DLD1 (cell line): ENCODE data around the gene ABLIM1.

Experiments used
- in situ Hi-C: cut with HindIII; loops from 2 replicates; pipeline ENCODE4 v1.10.0; 2017; ENCODE audit warnings: low sequenced_read_pairs

Gene ABLIM1

DNA sequence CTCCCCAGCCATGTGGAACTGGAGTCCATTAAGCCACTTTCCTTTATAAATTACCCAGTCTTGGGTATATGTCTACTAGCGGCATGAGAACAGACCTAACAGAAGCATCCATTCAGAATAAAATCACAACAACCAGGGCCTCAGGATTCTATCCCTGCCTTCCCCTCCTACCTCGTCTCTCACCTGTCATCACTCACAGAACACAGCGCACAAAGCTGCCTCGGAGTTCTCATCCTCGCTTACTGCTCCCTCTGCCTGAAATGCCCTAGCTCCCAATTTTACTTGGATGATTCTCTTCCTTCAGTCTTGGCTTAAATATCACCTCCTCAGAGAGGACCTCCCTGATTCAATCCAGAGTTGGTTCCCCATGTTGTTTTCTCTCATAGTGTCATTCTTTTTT is 183.1 kb downstream of the ABLIM1 start:
- in situ Hi-C loops, result loop anchor here (5.0 kb wide), 1 partner anchor 82 kb away; no protein-coding TSS in a partner anchor

DNA sequence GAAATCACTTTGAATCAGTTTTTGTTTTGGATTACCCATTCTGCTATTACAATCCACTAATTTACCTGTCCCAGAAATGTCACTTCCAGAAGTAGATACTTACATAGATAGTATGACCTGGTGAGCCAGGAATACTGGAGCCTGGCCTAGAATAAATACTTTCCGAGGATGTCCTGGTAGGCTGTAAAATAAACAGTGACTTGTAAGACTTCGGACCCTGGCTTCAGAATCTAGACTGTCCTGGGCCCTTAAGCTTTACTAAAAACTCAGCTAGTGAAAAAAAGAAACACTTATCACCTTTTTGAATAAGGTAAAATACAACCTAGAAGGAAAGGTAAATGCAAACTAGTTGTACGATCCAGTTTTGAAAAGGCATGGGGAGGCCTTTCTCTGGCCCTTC is 184.3 kb downstream of the ABLIM1 start:
- in situ Hi-C loops, result loop anchor here (5.0 kb wide), 1 partner anchor 84 kb away; no protein-coding TSS in a partner anchor

DNA sequence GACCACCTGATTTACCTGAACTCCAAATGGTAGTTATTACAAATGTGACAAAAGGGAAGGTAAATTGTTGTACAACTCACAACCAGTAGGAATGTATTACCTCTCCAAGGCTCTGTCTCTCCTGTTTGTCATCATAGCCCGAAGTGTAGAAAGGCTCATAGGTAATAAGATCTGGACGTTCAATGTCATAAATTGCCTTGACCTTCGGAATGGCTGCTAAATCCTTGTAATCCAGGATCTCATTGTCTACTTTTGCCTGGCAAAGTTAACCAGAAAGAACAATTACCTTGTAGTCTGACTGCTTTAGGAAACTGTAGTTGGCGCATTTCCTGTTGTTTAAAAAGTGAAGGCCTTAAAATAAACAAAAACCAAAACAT is 185.2 kb downstream of the ABLIM1 start:
- in situ Hi-C loops, result loop anchor here (5.0 kb wide), 1 partner anchor 84 kb away; no protein-coding TSS in a partner anchor

DNA sequence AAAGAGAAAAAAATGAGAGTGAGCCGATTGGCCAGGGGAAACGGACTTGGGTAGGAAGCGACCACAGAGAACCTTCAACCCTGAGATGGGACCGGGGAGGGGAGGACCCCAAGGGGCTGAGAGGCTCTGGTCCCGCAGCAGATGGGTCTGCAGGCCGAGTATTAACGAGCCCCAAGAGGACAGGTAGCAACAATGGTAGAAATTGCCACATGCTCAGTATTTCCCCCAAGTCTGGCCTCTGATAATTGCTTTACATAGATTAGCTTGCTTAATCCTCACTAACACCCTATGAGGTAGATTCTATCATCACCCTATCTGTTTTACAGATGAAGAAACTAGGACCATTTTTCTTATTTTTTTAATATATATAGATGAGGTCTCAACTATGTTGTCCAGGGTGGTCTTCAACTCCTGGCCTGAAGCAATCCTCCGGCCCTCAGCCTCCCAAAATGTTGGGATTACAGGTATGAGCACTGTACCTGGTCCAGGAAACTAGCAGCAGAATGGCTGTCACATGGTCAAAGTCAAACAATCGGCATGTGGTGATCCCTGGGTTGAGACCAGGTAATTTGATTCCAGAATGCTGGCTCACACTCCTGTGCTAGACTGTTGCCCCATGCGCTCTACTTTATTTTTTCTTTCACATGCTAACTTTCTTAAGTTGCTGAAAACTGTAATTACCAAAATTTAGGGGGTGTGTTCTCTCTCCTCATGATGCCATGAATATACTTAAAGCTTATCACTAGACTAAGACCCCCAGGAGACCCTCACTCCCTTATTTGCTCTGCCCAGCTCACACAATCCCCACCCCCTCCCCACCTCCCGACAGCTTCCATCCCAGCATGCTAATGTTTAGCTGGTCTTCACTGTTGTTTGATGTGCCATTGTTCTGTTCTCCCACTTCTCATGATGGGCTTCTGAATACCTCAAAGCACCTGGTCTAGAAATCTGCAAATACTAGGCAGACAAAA is 185.9 kb downstream of the ABLIM1 start:
- in situ Hi-C loops, result loop anchor here (5.0 kb wide), 1 partner anchor 85 kb away; no protein-coding TSS in a partner anchor

DNA sequence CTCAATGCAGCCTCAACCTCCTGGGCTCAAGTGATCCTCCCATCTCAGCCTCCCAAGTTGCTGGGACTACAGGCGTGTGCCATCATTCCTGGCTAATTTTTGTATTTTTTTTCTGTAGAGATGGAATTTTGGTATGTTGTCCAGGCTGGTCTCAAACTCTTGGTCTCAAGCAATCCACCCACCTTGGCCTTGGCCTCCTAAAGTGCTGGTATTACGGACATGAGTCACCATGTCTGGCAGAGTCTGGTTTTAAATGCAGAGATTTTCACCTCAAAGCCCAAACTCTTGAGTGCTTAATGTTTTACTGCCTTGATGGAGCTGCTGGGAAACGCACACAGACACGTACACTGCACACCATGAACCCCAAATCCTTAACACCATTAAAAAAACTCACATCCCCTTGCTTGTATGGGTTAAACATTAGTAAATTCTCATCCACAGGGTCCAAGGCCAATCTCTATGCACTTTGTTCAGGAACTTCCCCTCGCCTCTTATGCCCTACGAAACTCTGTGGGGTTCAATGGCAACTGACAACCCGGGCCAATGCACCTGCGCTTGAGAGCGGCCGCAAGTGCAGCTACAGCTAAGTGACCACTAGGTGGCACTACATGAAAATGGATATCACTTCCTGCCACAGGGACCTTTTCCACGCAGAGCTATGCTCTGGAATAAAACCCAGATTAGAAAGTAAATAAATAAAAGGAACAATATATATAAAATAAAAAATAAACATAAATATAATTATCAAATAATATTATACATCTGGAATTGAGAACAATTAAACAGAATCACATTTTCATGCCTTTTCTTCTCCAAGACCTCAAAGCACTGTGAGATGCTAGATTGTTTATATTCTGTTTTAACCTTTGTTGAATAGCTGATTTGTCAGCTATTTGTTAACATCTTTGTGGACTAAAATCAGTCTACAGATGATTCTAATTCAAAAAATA is 186.8 kb downstream of the ABLIM1 start:
- in situ Hi-C loops, result loop anchor here (5.0 kb wide), 1 partner anchor 86 kb away; no protein-coding TSS in a partner anchor

DNA sequence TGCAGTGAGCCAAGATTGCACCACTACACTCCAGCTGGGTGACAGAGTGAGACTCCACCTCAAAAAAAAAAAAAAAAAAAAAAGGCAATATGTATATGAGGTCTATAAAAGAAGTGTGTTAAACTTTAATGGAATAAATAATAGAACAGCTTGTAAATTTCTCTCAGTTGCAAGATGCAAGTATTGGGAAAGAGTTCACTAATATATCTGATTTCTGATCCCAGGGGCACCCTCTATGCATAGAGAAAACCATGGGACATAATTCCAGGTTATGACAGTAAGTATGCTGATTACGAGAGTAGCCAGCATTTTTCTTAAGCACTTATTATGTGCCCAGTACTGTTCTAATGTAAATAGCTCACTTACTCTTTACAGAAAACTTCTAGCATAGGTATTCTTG is 187.7 kb downstream of the ABLIM1 start:
- in situ Hi-C loops, result loop anchor here (5.0 kb wide), 1 partner anchor 87 kb away; no protein-coding TSS in a partner anchor

DNA sequence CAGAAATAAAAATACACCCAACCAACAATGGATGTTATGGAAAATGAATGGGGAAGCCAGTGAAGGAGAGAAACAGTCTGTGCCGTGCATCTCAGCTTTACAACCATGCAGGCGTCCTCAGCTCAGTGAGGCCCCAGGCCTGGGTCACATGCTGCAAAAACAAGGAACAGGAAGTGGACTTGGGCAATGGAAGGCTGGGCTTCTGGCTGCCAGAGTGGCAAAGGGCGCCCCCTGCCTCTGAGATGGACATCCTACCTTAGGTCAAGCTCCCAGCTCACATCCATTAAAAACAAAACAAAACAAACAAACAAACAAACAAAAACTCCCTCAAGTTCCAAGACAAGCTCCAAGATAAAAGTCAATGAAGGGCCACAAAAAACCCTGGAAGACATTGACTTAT is 199.1 kb downstream of the ABLIM1 start:
- in situ Hi-C loops, result no loop called here

DNA sequence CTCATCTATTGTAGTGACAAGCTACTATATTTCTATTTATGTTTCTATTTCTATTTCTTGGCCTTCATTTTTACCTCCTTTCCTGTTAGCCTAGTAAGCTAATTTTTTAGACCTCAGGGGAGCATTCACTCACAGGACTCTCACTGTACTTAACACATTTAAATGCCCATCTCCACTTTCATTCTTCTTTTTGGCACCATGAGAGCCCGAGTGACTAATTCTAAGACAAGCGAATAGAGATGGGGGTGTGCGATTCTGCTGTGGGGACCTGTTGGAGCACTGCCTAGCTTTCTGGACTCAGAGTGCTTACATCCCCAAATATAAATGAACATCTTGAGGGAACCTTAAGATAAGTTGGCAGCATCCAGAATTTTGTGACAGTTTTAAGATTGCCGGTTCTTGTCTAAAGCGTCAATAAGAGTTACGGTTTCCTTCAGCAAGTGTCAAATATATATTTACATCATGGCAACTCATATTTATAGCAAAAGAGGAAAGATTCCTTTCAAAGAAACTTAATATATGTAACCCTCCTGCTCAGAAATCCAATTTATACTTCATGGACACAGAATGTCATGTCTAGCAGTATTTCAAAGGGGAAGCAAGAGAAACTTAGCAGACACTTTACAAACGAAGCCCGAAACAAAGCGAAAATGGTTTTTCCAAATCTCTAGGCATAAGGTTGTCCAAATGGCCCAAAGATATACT is 199.7 kb downstream of the ABLIM1 start:
- in situ Hi-C loops, result no loop called here

DNA sequence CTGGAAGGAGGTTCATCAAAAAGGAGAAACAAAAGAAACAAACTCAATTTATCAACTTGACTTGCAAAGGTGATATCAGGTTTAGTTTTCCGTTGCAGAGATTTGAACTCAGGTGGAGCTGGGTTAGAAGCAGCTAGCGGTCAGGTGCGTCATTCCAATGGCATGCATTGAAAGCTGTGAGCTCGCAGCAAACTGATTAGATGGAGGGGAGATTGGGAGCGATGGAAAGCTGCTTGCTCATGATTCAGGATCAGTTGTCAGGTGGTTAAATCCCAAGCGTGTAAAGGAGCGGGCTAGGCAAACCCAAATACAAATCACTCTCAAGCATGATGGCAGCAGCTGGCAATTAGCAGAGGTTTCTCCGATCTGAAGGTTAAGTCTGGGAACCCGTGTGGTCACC is 204.5 kb downstream of the ABLIM1 start:
- in situ Hi-C loops, result no loop called here

DNA sequence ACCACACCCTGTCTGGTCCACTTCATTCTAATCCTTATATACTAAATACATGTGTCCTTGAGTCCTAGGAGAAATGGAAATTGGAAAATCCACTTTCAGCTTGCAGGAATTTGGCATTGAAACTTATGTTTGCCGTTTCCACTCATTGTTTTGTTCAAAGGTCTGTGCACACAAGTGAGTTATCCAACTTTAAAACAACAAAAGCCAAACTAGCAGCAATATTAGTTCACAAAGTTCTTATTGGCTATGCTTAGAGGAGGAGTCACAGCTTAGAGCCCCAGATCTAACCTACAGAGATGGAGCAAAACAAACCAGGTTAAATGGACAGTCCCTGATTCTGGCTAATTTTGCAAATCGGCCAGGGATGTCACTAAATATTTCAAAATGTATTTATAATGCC is 209.2 kb downstream of the ABLIM1 start:
- in situ Hi-C loops, result no loop called here

DNA sequence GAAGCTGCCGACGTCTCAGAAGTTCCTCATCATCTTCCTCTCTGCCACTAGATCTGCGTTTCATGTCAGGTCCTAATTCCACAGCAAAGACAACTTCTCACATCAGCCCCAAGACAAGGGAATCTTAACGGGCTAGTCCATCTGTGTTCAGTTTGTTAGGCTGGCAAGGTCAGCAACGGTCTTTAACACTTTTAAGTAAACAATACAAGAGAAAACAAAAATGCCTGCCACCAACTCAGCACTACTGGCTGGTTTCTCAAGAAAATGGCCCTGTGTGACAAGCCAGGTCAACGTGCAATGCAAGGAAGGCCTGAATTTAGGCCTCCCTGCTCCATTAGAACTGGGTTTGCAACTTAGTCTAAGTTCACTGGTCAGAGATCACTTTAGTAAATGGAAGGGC is 212.7 kb downstream of the ABLIM1 start:
- in situ Hi-C loops, result no loop called here

DNA sequence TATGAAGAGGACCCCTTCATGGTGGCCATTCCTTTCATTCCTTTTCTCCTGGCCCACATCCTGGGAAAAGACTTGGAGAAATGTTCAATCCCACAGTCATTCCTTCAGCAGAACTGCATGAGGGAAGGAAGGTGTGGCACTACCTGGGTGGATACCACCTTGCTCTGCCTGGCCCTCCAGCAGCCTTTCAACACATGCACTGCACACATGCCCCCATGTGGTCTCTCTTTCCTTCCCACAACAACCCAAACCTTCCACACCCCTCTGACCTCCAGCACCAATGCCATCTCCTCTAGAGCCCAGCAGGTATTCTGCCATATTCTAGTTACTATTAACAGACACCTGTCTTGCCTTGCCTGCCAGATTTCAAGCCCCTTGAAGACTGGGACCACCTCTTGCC is 213.3 kb downstream of the ABLIM1 start:
- in situ Hi-C loops, result no loop called here

DNA sequence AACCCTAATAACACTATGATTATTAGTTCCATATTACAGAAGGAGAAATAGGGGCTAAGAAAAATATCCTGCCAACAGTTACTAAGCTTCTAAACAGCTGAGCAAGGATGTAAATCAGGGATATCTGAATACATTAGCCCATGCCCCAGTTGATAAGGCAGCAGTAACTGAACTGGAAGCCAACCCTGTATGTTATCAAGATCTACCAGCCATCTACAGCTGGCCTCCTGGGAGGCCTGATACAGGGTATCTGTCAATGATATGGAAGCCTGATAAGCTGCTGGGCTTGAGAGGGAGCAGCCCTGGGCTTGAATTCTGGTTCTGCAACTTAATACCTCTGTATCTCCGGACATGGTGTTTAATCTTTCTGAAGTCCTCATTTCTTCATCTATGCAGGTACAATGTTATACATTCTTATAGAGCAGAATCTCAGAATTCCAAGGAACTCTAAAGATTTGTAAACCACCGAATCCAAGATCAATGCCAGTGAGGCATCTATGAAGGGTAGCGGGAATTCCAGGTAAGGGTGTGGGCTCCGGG is 215.9 kb downstream of the ABLIM1 start:
- in situ Hi-C loops, result no loop called here

DNA sequence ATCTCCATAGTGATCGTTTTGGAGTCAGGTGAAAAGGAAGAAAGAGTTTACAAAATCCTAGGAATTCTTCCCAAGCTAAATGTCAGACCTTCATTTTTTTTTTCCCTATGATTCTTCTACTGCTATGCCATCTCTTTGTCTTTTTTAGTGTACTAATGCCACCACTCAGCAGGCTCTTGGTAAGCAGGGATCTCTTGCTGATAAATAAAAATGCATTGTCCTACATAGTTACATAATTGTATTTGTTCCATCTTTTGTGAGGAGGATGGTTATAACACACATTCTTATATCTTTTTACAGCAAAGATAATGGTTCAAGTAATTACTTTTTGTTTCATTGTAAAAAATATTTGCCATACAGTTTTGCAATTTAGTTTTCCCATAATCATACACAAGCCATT is 217.0 kb downstream of the ABLIM1 start:
- in situ Hi-C loops, result no loop called here

DNA sequence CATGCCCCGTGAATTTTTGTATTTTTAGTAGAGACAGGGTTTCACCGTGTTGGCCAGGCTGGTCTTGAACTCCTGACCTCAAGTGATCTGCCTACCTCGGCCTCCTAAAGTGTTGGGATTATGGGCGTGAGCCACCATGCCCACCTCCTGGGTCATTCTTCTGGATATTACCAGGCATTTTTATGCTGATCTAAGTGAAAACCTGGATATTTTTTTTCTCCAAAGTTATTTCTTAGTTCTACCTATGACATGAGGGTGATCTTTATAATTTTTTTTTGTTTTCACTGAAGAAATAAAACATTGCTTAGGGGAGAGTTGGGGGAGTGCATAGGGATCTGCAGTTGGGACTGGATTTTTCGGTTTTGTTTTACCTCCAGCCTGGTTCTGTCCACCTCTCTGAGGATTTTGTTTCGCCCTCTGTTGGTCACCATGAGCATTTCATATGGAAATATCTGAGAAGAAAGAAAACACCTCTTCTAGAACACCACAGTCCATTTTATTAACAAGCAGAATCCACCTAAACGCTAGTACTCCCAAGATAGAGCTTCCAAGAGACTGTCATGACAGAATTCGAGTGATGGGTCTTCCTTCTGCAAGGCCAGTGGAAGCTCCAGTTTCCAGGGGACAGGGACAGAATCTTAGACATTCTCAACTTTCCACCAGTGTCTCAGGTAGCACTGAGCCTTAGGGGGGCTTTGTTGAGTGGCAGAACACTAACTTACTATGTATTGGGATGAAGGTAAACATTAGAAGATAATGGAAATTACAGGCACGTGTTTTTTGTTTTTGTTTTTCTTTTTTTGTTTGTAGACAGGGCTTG is 220.4 kb downstream of the ABLIM1 start:
- in situ Hi-C loops, result no loop called here

DNA sequence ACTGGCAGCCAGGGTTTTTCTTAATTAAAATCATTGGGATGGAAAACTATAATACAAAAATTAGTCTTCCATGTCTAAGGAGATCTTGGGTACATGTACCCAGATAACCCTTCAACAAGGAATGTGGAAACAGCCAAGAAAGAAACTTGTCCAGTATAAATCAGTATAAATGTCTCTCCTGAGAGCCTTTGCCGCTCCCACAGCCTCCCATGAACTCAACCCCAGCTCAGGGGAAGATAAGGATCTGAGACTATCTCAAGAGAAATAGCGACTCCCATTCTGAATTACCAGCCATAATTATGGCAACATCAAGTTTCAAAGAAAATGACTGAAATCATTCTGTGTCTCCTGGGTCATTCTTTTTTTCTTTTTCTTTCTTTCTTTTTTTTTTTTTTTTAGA is 221.1 kb downstream of the ABLIM1 start:
- in situ Hi-C loops, result no loop called here

DNA sequence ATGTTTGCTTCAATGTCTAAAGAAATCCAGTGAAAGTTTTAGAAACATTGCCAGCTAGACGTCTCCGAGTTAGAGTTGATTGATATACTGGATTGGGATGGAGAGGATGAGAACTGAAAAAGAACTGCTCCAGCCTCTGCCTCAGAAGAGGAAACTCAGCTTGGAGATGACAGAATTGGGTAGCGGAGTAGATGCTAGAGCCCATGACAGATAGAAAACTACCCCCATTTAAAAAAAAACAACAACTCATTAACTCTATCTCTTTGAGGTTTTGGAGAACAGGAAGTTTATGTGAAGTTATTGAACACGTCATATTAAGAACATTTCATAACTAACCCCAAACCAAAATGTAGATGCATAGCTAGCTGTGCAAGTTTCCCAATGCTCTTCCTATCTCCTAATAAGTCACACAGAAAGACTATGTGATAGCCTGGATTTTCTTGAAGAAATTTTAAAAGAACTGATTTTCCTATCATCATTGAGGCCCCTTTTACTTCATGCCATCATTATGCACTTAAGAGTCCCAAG is 225.4 kb downstream of the ABLIM1 start:
- in situ Hi-C loops, result loop anchor here (5.0 kb wide), 1 partner anchor 130 kb away; no protein-coding TSS in a partner anchor

DNA sequence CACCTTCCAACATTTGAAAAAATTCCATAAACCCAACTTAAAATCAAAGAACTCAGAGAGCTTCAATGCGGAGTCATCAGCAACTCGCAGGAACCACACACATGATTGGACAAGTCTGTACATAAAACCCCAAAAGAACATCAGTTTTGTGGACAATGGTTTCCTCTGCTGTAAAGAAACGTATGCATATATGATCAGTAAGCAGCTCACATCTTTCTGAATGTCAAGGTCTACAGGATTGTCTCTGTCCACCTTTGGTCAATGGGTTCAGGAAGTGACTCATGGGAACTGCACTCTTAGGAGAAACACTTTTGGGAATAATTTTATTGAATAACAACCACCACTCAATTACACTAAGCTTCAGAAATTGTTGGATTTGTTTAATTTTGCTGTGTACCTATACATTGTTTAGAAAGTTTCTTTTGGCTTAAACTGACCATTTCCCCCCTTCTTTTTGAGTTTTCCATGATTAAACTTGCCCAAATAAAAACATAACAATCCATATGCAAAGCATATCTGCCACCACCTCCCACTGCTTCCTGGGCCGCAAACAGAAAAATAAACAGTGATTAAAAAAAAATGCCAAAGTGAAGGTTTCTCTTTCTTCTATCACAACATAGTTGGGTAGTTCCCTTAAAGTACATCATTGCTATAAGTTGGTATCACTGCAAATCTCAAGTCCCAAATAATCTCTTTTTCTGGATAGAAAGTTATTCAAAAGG is 226.5 kb downstream of the ABLIM1 start:
- in situ Hi-C loops, result loop anchor here (5.0 kb wide), 1 partner anchor 129 kb away; no protein-coding TSS in a partner anchor
